OCI-LY3 (cell line): ENCODE data around the gene KCND2.

Experiments used
- H2AFZ ChIP-seq: fragments of 200-600, 300-600 bp; shearing (Covaris generic); 2 replicates; pipeline ENCODE4 v1.6.0; 2014; ENCODE audit warnings: antibody characterized with exemption, low read depth, low read length
- H3K27ac ChIP-seq: fragments of 200-600, 300-600 bp; sonication (generic); 2 replicates; pipeline ENCODE4 v1.5.1; 2014; ENCODE audit warnings: mild to moderate bottlenecking, low read length, moderate library complexity, mixed read lengths
- H3K27me3 ChIP-seq: fragments of 200-600, 300-600 bp; sonication (generic); 2 replicates; pipeline ENCODE4 v1.6.1; 2014; ENCODE audit warnings: low read depth, low read length, mixed read lengths
- H3K36me3 ChIP-seq: fragments of 200-600, 300-600 bp; sonication (generic); replicated peaks from 2 replicates; pipeline ENCODE3; 2014; ENCODE audit warnings: low read depth, low read length, mixed read lengths
- H3K4me1 ChIP-seq: fragments of 300-600, 200-600 bp; sonication (generic); 2 replicates; pipeline ENCODE4 v1.6.1; 2014; ENCODE audit warnings: low read length, mixed read lengths
- H3K4me2 ChIP-seq: fragments of 200-600, 300-600 bp; sonication (generic); 2 replicates; pipeline ENCODE4 v1.6.1; 2014; ENCODE audit warnings: low read length, mixed read lengths
- H3K4me3 ChIP-seq: fragments of 300-600, 200-600 bp; sonication (generic); 2 replicates; pipeline ENCODE4 v1.5.1; 2014; ENCODE audit warnings: antibody characterized with exemption, mild to moderate bottlenecking, low read length, moderate library complexity
- H3K79me2 ChIP-seq: fragments of 300-600, 200-600 bp; shearing (Covaris generic); 2 replicates; pipeline ENCODE4 v1.6.1; 2014; ENCODE audit warnings: mild to moderate bottlenecking, low read length, mixed read lengths
- H3K9ac ChIP-seq: fragments of 300-600, 200-600 bp; shearing (Covaris generic); 2 replicates; pipeline ENCODE4 v1.6.0; 2014; ENCODE audit warnings: mild to moderate bottlenecking, low read length, moderate library complexity
- H3K9me3 ChIP-seq: fragments of 200-600, 300-600 bp; shearing (Covaris generic); 2 replicates; pipeline ENCODE4 v1.6.1; 2014; ENCODE audit warnings: low read length, mixed read lengths; ENCODE audit not compliant: insufficient read depth
- H4K20me1 ChIP-seq: fragments of 200-600, 300-600 bp; sonication (generic); 2 replicates; pipeline ENCODE4 v1.6.1; 2016; ENCODE audit warnings: low read length, mixed read lengths; ENCODE audit not compliant: insufficient read depth
- EZH2phosphoT487 ChIP-seq: fragments of 200-600 bp; shearing (Covaris generic); IDR thresholded peaks from 2 replicates; pipeline ENCODE4 v1.6.1; 2018; ENCODE audit warnings: antibody characterized with exemption, mixed run types, low read depth
- TF ChIP-seq, protein P1 (sequence below): fragments of 200-600, 300-600 bp; sonication (generic); IDR thresholded peaks from 2 replicates; pipeline ENCODE4 v1.5.1; 2014; ENCODE audit warnings: antibody characterized with exemption, low read length, low read depth

KCND2 gene

DNA sequence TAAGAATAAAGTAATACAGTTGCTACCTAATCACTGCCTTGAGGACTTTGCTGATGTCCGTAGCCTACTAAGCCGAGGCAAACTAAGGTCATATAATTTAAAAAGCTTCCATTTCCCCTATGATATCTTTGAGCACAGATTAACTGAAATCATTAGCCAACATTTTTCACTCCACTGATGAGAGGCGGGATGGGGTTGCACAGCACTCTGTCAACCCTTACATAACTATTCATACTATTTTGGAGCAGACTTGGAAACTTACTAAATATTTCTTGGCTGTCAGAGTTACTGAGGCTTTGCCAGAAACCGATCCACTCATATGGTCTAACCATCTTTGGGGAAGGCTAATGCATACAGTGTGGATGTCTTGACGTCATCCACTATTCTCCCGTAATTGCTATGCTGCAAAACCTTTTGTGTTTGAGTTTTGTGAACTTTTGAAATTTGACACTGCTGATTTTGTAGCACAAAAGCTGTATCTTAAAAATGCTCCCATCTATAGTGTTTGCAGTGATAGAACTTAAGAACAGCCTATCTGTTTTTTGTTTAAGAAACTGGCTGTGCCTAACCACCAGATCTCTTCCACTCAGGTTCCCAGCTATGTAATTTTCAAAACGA, 336.3 kb downstream of the KCND2 start:
- TF ChIP-seq, protein P1, sequence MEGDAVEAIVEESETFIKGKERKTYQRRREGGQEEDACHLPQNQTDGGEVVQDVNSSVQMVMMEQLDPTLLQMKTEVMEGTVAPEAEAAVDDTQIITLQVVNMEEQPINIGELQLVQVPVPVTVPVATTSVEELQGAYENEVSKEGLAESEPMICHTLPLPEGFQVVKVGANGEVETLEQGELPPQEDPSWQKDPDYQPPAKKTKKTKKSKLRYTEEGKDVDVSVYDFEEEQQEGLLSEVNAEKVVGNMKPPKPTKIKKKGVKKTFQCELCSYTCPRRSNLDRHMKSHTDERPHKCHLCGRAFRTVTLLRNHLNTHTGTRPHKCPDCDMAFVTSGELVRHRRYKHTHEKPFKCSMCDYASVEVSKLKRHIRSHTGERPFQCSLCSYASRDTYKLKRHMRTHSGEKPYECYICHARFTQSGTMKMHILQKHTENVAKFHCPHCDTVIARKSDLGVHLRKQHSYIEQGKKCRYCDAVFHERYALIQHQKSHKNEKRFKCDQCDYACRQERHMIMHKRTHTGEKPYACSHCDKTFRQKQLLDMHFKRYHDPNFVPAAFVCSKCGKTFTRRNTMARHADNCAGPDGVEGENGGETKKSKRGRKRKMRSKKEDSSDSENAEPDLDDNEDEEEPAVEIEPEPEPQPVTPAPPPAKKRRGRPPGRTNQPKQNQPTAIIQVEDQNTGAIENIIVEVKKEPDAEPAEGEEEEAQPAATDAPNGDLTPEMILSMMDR, result no peak
- Histone ChIP-seq H4K20me1 (no peaks in the 10 kb centered on the region), H2AFZ (no peak overlapping the region), H3K27me3 (no peaks in the 10 kb centered on the region), H3K79me2 (no peaks in the 10 kb centered on the region), H3K9ac (no peak overlapping the region), H3K27ac (no peak overlapping the region), H3K4me2 (no peak overlapping the region), H3K4me3 (no peak overlapping the region), H3K36me3 (no peaks in the 10 kb centered on the region), H3K9me3 (no peaks in the 10 kb centered on the region), H3K4me1 (no peaks in the 10 kb centered on the region)

DNA sequence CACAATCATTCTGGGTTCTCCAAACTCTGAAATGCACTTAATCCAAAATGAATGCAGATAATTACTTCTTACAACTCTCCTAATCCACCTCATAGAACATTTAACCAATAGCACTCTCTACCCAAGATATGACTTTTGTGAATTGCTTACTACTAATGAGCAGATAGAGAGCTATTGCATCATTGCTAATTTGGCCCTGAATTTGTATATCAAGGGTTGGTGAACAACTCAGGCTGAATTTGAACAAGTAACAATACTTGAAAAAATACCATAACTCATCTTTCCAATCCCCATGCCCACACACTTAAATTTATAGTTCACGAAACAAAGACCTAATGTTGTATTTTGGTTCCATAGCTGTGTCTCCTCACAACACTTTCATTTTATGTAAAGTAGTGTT, 339.0 kb downstream of the KCND2 start:
- Histone ChIP-seq H3K79me2 (no peaks in the 10 kb centered on the region), H3K4me3 (no peak overlapping the region), H3K27me3 (no peaks in the 10 kb centered on the region), H3K36me3 (no peaks in the 10 kb centered on the region), H4K20me1 (no peaks in the 10 kb centered on the region), H3K9me3 (no peaks in the 10 kb centered on the region), H3K4me2 (no peak overlapping the region), H3K4me1 (no peaks in the 10 kb centered on the region), H3K27ac (no peak overlapping the region), H3K9ac (no peak overlapping the region), H2AFZ (no peak overlapping the region)
- TF ChIP-seq, protein P1, result no peak
- TF ChIP-seq EZH2phosphoT487, result no peak

DNA sequence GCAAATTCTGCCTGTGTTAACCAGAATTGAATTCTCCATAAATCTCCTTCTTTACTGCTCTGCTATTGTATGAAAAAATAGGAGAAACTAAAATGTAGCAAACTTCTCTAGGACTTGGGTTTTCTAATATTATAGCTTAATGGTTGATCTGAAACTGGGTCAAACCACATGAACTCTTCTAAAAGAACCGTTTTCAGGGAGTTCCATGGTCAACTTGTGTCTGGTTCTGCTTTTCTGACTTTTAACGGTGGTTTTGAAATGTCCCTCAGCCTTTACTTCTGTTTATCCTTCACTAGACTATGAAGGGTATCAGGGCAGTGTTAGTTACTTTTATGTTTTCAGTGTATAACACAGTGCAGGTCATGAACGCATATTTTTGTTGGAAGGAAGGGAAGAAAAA, 342.7 kb downstream of the KCND2 start:
- no peaks in the 10 kb centered on the region for H3K27me3 ChIP-seq
- no peaks in the 10 kb centered on the region for H4K20me1 ChIP-seq
- no peaks in the 10 kb centered on the region for H3K4me1 ChIP-seq
- no peak overlapping the region for H3K9ac ChIP-seq
- TF ChIP-seq, protein P1, result no peak
- TF ChIP-seq EZH2phosphoT487, result no peak
- no peaks in the 10 kb centered on the region for H3K9me3 ChIP-seq
- no peaks in the 10 kb centered on the region for H3K79me2 ChIP-seq
- H3K27ac ChIP-seq, result no peak overlapping the region
- no peaks in the 10 kb centered on the region for H3K36me3 ChIP-seq
- H2AFZ ChIP-seq, result no peak overlapping the region
- H3K4me3 ChIP-seq, result no peak overlapping the region
- H3K4me2 ChIP-seq, result no peak overlapping the region

DNA sequence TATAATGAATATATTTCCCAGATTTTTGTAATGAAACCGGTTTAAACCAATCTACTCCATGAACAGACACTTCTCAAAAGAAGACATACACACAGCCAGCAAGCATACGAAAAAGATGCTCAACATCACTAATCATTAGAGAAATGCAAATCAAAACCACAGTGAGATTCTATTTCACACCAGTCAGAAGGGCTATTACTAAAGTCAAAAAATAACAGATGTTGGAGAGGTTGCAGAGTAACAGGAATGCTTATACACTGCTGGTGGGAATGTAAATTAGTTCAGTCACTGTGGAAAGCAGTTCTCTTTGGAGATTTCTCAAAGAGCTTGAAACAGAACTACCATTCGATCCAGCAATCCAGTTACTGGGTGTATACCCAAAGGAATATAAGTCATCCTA, 344.3 kb downstream of the KCND2 start:
- Histone ChIP-seq H3K4me2 (no peak overlapping the region), H3K9me3 (no peaks in the 10 kb centered on the region), H3K4me3 (no peak overlapping the region), H3K4me1 (no peaks in the 10 kb centered on the region), H2AFZ (no peak overlapping the region), H3K79me2 (no peaks in the 10 kb centered on the region), H3K36me3 (no peaks in the 10 kb centered on the region), H3K27ac (no peak overlapping the region), H3K27me3 (no peaks in the 10 kb centered on the region), H4K20me1 (no peaks in the 10 kb centered on the region), H3K9ac (no peak overlapping the region)
- TF ChIP-seq, protein P1, result no peak
- TF ChIP-seq EZH2phosphoT487, result no peak
